Measurements from ENCODE around the gene ATOSB. TPM values are rescaled to one million over a fixed set of nuclear protein-coding genes. Genes with fewer than 3 reads are reported as not detected.

The ATOSB gene
- total and polyA plus RNA-seq, 9 of the 15 experiments (the other 6 are each of a cell fraction or from before 2014, with no cell fraction given), result 0.45 to 8.0 (median 4.2) TPM

GRCh38 chr9:35163413-35163812, 47.8 kb upstream of the ATOSB start (continued):
- TF ChIP-seq ZNF436 (CRISPR knock-in tag; IDR thresholded peaks at IDR 0.05) (no peak), KAT8 (IDR thresholded peaks at IDR 0.05; ENCODE audit: low read depth) (no peak), CREB5 (CRISPR knock-in tag; IDR thresholded peaks at IDR 0.05) (no peak), SETDB1 (IDR thresholded peaks at IDR 0.05; ENCODE audit: low read length) (no peak)
- TF ChIP-seq, protein P1, sequence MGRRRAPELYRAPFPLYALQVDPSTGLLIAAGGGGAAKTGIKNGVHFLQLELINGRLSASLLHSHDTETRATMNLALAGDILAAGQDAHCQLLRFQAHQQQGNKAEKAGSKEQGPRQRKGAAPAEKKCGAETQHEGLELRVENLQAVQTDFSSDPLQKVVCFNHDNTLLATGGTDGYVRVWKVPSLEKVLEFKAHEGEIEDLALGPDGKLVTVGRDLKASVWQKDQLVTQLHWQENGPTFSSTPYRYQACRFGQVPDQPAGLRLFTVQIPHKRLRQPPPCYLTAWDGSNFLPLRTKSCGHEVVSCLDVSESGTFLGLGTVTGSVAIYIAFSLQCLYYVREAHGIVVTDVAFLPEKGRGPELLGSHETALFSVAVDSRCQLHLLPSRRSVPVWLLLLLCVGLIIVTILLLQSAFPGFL (CRISPR knock-in tag; IDR thresholded peaks at IDR 0.05), result no peak

DNA sequence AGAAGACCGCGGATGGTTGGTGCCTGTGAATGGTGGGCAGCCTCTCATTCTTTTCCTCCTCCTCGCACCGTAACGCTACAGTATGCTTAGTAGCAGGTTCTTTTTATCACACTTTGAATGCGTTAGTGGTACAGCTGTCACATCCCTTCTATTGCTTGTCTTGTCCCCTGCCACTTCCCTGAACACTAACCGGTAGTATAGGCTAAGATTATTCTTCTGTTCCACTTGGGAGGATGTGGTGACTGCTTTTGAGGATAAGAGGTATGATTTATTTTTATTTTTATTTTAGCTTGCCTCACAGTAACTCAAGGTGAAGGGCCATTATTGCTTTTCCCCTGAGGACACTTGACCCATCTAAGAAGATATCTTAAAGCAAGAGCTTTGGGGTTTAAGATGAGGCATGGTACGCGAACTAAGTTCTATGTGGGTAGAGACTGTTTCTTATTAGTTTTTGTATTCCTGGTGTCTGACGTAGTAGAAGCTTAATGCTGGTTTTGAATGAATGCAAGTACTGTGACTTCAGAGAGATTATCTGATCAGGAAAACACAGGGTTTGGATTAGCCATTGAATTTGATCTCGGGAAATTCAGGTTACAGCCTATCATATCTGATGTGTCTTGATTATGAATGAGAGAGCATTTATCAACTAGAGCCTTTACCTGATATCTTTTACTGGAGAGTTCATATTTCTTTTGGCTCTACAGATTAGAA, 47.1 kb upstream of the ATOSB start:
- intact Hi-C loops (cut with micrococcal nuclease) (loop anchor here (5.0 kb wide), 1 partner anchor 45 kb away; the partner anchor contains the start of gene ATOSB), in situ Hi-C loops (cut with MboI) (no loop called here)
- FAIRE-seq, result peak; percentile 61
- no peaks in the 10 kb centered on the region for H3K36me3 ChIP-seq (ENCODE audit: control insufficient read depth, insufficient read depth, low read length)
- H3K9me3 ChIP-seq (replicated peaks; ENCODE audit: control insufficient read depth, insufficient read depth, low read depth, low read length), result no peaks in the 10 kb centered on the region
- no peaks in the 10 kb centered on the region for H3K27me3 ChIP-seq (ENCODE audit: control insufficient read depth in 2 of 2, insufficient read depth in 2 of 2, low read length in 2 of 2)
- peak; percentile 31 for ATAC-seq
- no peaks in the 10 kb centered on the region for H3K9me1 ChIP-seq (ENCODE audit: control insufficient read depth, insufficient read depth, low read length)
- peak overlapping the region; percentile 73 to 94 for H3K9ac ChIP-seq (ENCODE audit: insufficient read depth in 1 of 2, low read depth in 2 of 2, low read length in 2 of 2)
- peak overlapping the region; percentile 78 for H3K4me3 ChIP-seq
- TF ChIP-seq MEIS2 (IDR thresholded peaks at IDR 0.05; ENCODE audit: partially characterized antibody) (peak; percentile 2), TBP (optimal IDR thresholded peaks at IDR 0.05; ENCODE audit: low read depth, low read length) (peak; percentile 4), ERF (CRISPR knock-in tag; IDR thresholded peaks at IDR 0.05) (no peak)
- H3K79me2 ChIP-seq (ENCODE audit: control insufficient read depth, insufficient read depth, low read length), result peaks cover 12% of the 10 kb centered on the region; the same call in 1 of the 3 replicates
- H2AFZ ChIP-seq (ENCODE audit: low read depth, low read length), result peak overlapping the region; percentile 97
- H4K20me1 ChIP-seq (replicated peaks; ENCODE audit: control insufficient read depth, insufficient read depth, low read length), result no peaks in the 10 kb centered on the region
- ChIA-PET CTCF (ENCODE audit: low intra/inter-chr PET ratio) (no interaction called here), POLR2A (interaction anchor here (1.2 kb wide), 1 partner anchor 10 kb away, joined by 6 read pairs; no protein-coding TSS in a partner anchor)
- H3K4me1 ChIP-seq (replicated peaks in 1 of 2; ENCODE audit: control insufficient read depth in 2 of 2, insufficient read depth in 2 of 2, low read length in 2 of 2), result peaks cover 4 to 6% of the 10 kb centered on the region in 2 experiments; a peak in 4 of 5 replicates
- DNase-seq (ENCODE audit: extremely low read depth in 1 of 4, low spot score in 3 of 4), result peak in 1 of 4 experiments; percentile 6
- BruUV-seq (replicated peaks), result TSS peak; percentile 61
- H3K27ac ChIP-seq (ENCODE audit: extremely low read depth, low read depth, low read length), result peak overlapping the region; percentile 71
- peak overlapping the region; percentile 95 for H3K4me2 ChIP-seq (ENCODE audit: insufficient read depth, low read length)
- WGBS (ENCODE audit: insufficient coverage, low coverage, missing lambda C conversion rate), result 0% methylated on average over 11 of the region's 11 CpGs
